HG03025 (cell line): ENCODE data around the gene EML1.

Source experiments
- ATAC-seq: cut with Tn5 transposase; IDR thresholded peaks from one replicate; pipeline ENCODE4 v1.9.1; 2021; ENCODE audit warnings: mild to moderate bottlenecking, moderate library complexity; ENCODE audit not compliant: unreplicated experiment, low FRiP score

Gene EML1

GRCh38 chr14:99857551-99857950, 64.3 kb downstream of the EML1 start:
- ATAC-seq, result no peak

GRCh38 chr14:99860219-99860618, 67.0 kb downstream of the EML1 start:
- no peak for ATAC-seq

DNA sequence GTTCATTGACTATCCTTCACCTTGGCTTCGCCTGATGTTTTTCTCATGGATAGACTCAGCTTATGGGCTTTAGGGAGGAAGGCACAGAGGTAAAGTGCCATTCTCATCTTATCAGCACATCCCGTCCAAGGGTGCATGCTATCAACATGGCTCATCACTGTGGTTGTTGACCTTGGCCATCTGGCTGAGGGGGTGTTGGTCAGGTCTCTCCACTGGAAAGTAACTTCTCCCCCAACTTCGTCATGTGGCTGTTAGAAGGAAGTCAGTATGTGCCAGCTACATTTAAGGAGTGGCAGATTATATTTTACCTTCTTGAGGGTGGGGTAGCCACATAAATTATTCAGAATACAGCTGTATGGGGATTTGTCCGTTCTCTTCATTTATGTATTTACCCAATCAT, 68.9 kb downstream of the EML1 start:
- ATAC-seq, result no peak

GRCh38 chr14:99863059-99863458, 69.8 kb downstream of the EML1 start:
- ATAC-seq, result no peak

DNA sequence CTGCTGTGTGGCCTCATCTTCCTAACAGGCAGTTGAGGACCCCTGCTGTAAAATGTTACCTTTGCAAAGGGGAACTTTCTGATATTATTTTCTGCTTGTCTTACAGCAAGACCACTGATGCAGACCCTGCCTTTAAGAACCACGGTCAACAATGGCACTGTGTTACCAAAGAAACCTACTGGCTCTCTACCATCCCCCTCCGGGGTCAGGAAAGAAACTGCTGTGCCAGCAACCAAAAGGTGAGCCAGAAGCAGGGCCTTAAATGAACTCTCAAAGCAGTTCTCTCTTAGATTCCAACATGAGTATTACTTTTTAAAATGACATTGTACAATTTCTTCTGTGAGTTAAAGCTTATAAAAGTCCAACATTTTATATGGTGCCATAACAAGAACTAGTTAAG, 72.2 kb downstream of the EML1 start:
- ATAC-seq, result no peak

- no peak for ATAC-seq
Observed at GRCh38 chr14:99870617-99871016, 77.4 kb downstream of the EML1 start.

DNA sequence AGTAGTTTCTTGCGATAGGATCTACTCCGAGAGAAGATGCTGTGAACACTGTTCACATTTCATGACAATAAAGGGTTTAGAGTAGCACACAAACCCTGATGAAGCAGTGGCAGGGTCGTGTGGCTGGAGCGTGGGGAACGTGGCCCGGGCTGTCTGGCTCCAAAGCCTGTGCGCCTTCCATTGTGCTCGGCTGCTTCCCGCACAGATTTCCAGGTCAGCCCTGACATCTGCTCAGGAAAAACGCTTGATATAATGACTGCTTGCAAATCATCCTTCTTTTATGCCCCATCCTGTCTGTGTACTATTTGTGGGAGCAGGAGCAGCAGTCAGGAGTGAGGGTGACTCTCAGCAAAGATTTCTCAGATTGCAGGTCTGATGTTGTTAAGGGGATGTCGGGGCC, 78.6 kb downstream of the EML1 start:
- no peak for ATAC-seq

DNA sequence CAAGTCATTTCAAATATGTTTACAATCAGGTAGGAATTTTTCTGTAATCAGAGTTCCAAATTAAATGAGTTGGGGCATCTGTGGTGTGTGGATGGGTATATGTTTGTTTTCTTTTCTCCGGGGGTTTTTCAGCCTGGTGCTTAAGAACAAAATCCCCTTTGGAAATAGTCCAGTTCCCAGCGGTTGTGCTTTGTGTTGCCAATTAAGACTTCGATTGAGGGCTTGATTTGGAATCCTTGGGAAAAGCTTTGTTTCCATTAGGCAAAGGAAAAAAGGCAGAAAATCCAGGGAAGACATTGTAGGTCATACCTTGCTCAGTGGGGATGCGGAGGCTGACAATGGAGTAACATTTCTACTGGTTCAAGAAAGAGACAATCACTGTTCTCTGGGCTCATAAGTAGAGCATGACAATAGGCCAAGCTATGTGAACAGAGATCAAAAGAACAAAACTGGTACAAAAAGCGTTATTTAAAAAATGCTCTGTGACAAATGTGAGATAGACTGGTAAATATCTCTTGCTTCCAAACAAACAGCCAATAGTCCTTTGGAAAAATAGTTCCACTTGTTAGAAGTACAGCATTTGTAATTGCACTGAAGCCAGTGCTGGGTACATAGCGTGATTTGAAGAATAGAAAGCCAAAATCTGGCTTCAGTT, 79.7 kb downstream of the EML1 start:
- no peak for ATAC-seq

GRCh38 chr14:99873653-99874052, 80.4 kb downstream of the EML1 start:
- ATAC-seq, result no peak

GRCh38 chr14:99874306-99874705, 81.1 kb downstream of the EML1 start:
- no peak for ATAC-seq

DNA sequence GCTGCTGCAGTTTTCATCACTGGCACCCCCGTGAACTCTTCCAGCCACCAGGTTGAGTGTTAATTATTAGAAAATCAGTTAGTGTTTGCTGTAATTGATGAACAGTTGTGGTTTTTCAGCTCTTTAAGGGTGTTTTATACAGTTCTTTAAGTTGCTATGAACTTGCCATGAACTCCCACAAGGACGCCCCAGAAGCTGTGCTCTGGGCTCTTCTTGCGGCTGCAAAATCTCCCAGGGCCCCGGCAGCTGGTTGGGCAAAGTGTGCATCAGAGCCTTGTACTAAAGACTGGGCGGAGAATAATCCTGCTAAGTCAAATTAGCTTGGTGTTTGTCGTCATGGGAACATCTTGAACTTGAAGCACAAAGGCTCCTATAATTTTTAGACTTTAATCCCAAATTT, 82.2 kb downstream of the EML1 start:
- ATAC-seq, result no peak

GRCh38 chr14:99875836-99876235, 82.6 kb downstream of the EML1 start:
- ATAC-seq, result no peak

DNA sequence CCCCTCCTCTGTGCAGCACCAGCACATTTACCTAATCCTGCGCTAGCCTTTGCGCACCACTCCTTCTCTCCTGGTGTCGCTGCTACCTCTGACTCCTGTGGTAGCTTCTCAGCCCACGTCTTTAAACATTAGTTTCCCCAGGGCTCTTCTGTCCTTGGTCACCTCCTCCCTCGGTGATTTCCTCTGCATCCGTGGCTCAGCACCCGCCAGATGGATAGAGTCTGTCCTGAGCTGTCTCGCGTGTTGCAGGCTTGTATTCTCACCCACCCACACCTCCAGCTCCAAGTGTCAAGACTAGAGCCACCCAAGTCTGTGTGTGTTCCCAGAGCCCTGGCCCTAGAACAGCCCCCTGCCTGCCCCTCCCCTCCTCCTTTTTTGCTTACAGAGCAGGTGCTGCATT, 83.2 kb downstream of the EML1 start:
- no peak for ATAC-seq

DNA sequence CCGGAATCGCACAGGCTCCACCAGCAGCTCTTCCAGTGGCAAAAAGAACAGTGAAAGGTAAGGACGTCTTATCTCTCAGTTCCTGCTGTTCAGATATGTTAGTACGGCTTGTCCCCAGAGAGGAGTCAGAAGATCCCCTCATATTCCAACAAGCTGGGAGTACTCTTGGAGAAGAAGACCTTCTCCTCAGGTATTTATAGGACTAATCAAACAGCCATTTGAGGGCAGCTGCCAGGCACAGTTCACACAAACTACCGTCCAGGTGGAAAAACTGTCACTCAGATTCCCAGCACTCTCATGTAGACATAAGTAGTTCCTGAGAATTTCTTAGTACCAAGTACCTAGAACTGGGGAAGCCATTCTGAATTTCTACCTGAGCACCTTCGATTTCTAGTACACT, 85.3 kb downstream of the EML1 start:
- no peak for ATAC-seq

DNA sequence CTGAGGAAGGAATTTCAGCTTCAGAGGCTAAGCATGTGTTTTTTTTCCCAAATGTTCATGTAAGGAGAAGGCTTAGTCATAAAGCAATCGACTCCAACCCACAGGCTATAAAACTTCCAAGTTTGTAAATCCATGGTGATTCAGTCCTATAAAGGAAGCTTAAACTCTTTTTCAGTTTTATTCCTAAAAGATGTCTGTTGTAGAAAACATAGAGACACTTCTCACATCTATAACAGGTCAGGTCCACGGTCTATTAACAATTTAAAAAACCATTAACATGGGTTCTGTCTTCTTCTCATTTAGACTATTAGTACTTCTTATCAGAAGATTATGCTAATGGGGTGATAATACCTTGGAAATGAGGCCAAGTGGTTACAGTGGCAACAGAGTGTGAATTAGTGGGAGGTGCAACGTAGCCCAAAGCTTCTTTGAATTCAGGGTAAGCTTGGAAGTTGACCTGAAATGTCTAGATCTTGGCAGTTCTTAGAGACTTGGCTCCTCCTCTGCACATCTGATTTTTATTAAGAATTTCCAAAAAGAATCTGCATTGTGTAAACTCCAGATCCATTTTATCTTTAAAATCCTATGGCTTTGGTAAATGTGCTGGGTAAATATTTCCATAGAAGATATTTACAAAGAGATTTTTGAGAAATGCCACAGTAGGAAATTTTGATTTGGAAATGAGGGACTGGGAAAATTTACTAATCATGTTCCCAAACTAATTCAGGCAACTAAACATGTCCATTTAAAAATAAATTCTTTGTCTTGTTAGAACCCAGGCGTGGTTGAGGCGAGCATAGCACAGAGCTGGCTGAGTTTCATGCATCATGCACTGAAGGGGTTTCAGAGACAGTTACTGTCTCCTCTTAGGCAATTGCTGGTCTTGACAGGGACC, 86.4 kb downstream of the EML1 start:
- no peak for ATAC-seq

GRCh38 chr14:99880651-99881420, 87.6 kb downstream of the EML1 start:
- ATAC-seq, result no peak

GRCh38 chr14:99883866-99884650, 90.8 kb downstream of the EML1 start:
- no peak for ATAC-seq

GRCh38 chr14:99884834-99885648, 91.8 kb downstream of the EML1 start:
- no peak for ATAC-seq

DNA sequence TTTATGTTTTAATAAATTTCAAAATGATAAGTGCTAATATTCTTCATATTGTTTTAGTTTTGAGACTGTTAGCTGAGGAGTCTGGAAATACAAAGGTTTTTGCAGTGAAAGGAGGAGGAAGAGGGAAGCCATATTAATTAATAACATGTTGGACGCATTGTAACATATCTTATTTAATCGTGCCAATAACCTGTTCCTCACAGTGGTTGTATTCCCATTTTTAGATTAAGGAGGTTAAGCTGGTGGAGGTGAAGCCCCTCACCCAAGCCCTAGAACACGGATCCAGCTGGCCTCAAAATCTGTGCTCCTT, 92.4 kb downstream of the EML1 start:
- no peak for ATAC-seq

- ATAC-seq, result no peak
Observed at GRCh38 chr14:99887407-99887806, 94.2 kb downstream of the EML1 start.
